CD14-positive monocyte (primary cell): Measurements from ENCODE around the gene SLC25A2. TPM values are rescaled to one million over a fixed set of nuclear protein-coding genes. Genes with fewer than 3 reads are reported as not detected.

Source experiments
- DNase-seq, 3 donors: peaks; one replicate each; pipeline ENCODE4 v3.0.0-alpha.2; 2011 to 2022
- H2AFZ ChIP-seq: 2 replicates; pipeline ENCODE4 v1.6.0; 2012; ENCODE audit warnings: mild to moderate bottlenecking, low read depth, low read length, inconsistent platforms; ENCODE audit not compliant: insufficient read depth, poor library complexity, severe bottlenecking
- H3K27ac ChIP-seq, 2 donors: 1 replicate in 1 of 2; 2 replicates in 1 of 2; pipeline ENCODE4 v1.5.1; 2012 to 2013; ENCODE audit warnings: low read length in 2 of 2, control low read depth in 1 of 2, inconsistent platforms in 1 of 2, low read depth in 1 of 2, mild to moderate bottlenecking in 1 of 2
- H3K27me3 ChIP-seq, 2 donors: one replicate each; pipeline versions ENCODE4 v1.6.0 to v1.6.1; 2011 to 2013; ENCODE audit warnings: low read length in 2 of 2; ENCODE audit not compliant: control insufficient read depth in 2 of 2, insufficient read depth in 2 of 2
- H3K36me3 ChIP-seq, 2 donors: replicated peaks in 1 of 2; 1 replicate in 1 of 2; 2 replicates in 1 of 2; pipeline versions ENCODE4 v1.5.1 to v1.6.1; 2012 to 2013; ENCODE audit warnings: low read length in 2 of 2, control low read depth in 1 of 2, inconsistent platforms in 1 of 2, mild to moderate bottlenecking in 1 of 2; ENCODE audit not compliant: insufficient read depth in 2 of 2, control insufficient read depth in 1 of 2
- H3K4me1 ChIP-seq, 2 donors: 1 replicate in 1 of 2; 2 replicates in 1 of 2; pipeline versions ENCODE4 v1.5.1 to v1.6.1; 2012 to 2013; ENCODE audit warnings: low read length in 2 of 2, control low read depth in 1 of 2, inconsistent platforms in 1 of 2, mild to moderate bottlenecking in 1 of 2, moderate library complexity in 1 of 2; ENCODE audit not compliant: insufficient read depth in 2 of 2, control insufficient read depth in 1 of 2
- H3K4me2 ChIP-seq: replicated peaks from 2 replicates; pipeline ENCODE3; 2012; ENCODE audit warnings: low read length, moderate library complexity, mild to moderate bottlenecking; ENCODE audit not compliant: poor library complexity, severe bottlenecking; ENCODE audit errors: extremely low read depth
- H3K4me3 ChIP-seq, 3 experiments: fragments of 200-600 bp in 1 of 3; sonication (generic) in 1 of 3; replicated peaks in 1 of 3; 1 replicate in 2 of 3; 2 replicates in 1 of 3; pipeline ENCODE4 v1.5.1; 2011 to 2013; ENCODE audit warnings: low read length in 3 of 3, mild to moderate bottlenecking in 3 of 3, control low read depth in 2 of 3, low read depth in 2 of 3, inconsistent platforms in 1 of 3, moderate library complexity in 1 of 3
- H3K79me2 ChIP-seq: 2 replicates; pipeline ENCODE4 v1.6.0; 2012; ENCODE audit warnings: mild to moderate bottlenecking, control low read depth, inconsistent platforms, low read length, moderate library complexity; ENCODE audit not compliant: insufficient read depth
- H3K9ac ChIP-seq: 2 replicates; pipeline ENCODE4 v1.6.0; 2017; ENCODE audit warnings: low read length, mild to moderate bottlenecking; ENCODE audit not compliant: insufficient read depth, poor library complexity, severe bottlenecking
- H3K9me3 ChIP-seq, 2 donors: replicated peaks in 1 of 2; 1 replicate in 1 of 2; 2 replicates in 1 of 2; pipeline versions ENCODE4 v1.5.1 to v1.6.1; 2012 to 2013; ENCODE audit warnings: low read length in 2 of 2, control low read depth in 1 of 2; ENCODE audit not compliant: control insufficient read depth in 1 of 2, insufficient read depth in 1 of 2
- H4K20me1 ChIP-seq: 2 replicates; pipeline ENCODE4 v1.6.0; 2012; ENCODE audit warnings: mild to moderate bottlenecking, low read length, control low read depth, moderate library complexity; ENCODE audit not compliant: insufficient read depth
- H3K27ac Mint-ChIP-seq, 7 donors: one replicate each; pipeline ENCODE4 v1.8.0; 2020; ENCODE audit warnings: mild to moderate bottlenecking in 7 of 7, mixed read lengths in 7 of 7, moderate library complexity in 6 of 7, inconsistent platforms in 2 of 7
- H3K27me3 Mint-ChIP-seq, 3 donors: one replicate each; pipeline ENCODE4 v1.8.0; 2021 to 2022; ENCODE audit warnings: low read depth in 3 of 3, mild to moderate bottlenecking in 3 of 3, mixed read lengths in 3 of 3, moderate library complexity in 3 of 3, inconsistent platforms in 1 of 3
- H3K36me3 Mint-ChIP-seq, 2 donors: one replicate each; pipeline ENCODE4 v1.8.0; 2020; ENCODE audit warnings: mixed read lengths in 2 of 2, inconsistent platforms in 1 of 2, mild to moderate bottlenecking in 1 of 2
- H3K4me1 Mint-ChIP-seq: one replicate; pipeline ENCODE4 v1.8.0; 2020; ENCODE audit warnings: mild to moderate bottlenecking, mixed read lengths
- H3K4me3 Mint-ChIP-seq, 2 donors: one replicate each; pipeline ENCODE4 v1.8.0; 2020; ENCODE audit warnings: mild to moderate bottlenecking in 2 of 2, mixed read lengths in 2 of 2, moderate library complexity in 1 of 2
- H3K9me3 Mint-ChIP-seq, 7 donors: one replicate each; pipeline ENCODE4 v1.8.0; 2020 to 2022; ENCODE audit warnings: mixed read lengths in 7 of 7, mild to moderate bottlenecking in 6 of 7, moderate library complexity in 6 of 7, inconsistent platforms in 2 of 7
- CTCF ChIP-seq: fragments of 200-600 bp; IDR thresholded peaks from one replicate; pipeline ENCODE4 v1.8.0; 2022; ENCODE audit warnings: antibody characterized with exemption, mild to moderate bottlenecking
- WGBS: methylation state at CpG from one replicate; pipeline ENCODE4 v1.1.5; 2013; ENCODE audit warnings: missing lambda C conversion rate; ENCODE audit not compliant: insufficient coverage; 5-methylcytosine and 5-hydroxymethylcytosine counted together
- intact Hi-C, 2 donors: fragments of 100-400 bp; cut with micrococcal nuclease; formaldehyde crosslinking; loops; one replicate each; pipeline versions ENCODE4 v1.15.0 to v1.15.1; 2023
- polyA plus RNA-seq, 3 donors: library from polyadenylated mRNA; depleted of rRNA in 1 of 3; unstranded in 2 of 3; stranded (reverse) in 1 of 3; fragments of 300-500 nt in 2 of 3; fragments of >200 nt in 1 of 3; fragmentation: Illumina TruSeq in 2 of 3; gene quantifications; 1 replicate in 2 of 3; 2 replicates in 1 of 3; pipeline ENCODE4 v1.2.3, GENCODE V29; 2012 to 2021

The SLC25A2 gene
- polyA plus RNA-seq, 3 donors = not detected

GRCh38 chr5:141345327-141345726 is 41.5 kb upstream of the SLC25A2 start:
- Histone ChIP-seq H4K20me1 (no peaks in the 10 kb centered on the region), H3K79me2 (no peaks in the 10 kb centered on the region), H3K4me3 (no peak overlapping the region), H2AFZ (no peak overlapping the region), H3K36me3 (no peaks in the 10 kb centered on the region), H3K4me2 (no peak overlapping the region), H3K9me3 (peaks cover 42 to 67% of the 10 kb centered on the region in 2 donors), H3K9ac (no peak overlapping the region), H3K27me3 (peaks cover 5 to 42% of the 10 kb centered on the region in 2 donors), H3K27ac (no peak overlapping the region), H3K4me1 (no peaks in the 10 kb centered on the region)
- peak overlapping the region in 1 of 2 donors; percentile 23 for H3K4me3 Mint-ChIP-seq
- WGBS = 38% methylated on average over 20 of the region's 20 CpGs
- peaks cover 2% of the 10 kb centered on the region for H3K4me1 Mint-ChIP-seq
- H3K27me3 Mint-ChIP-seq = peaks cover 24 to 58% (median 49%) of the 10 kb centered on the region in 3 donors
- DNase-seq = no peak
- no peak overlapping the region for H3K27ac Mint-ChIP-seq
- no peak for TF ChIP-seq CTCF
- intact Hi-C loops = no loop called here
- H3K9me3 Mint-ChIP-seq = peaks cover 39 to 77% (median 71%) of the 10 kb centered on the region in 7 donors
- peaks cover 5 to 11% of the 10 kb centered on the region in 2 donors for H3K36me3 Mint-ChIP-seq

GRCh38 chr5:141343953-141344463 is 40.2 kb upstream of the SLC25A2 start:
- Histone ChIP-seq H3K36me3 (no peaks in the 10 kb centered on the region), H3K9me3 (peaks cover 47 to 72% of the 10 kb centered on the region in 2 donors), H3K27me3 (peaks cover 4 to 48% of the 10 kb centered on the region in 2 donors), H2AFZ (no peak overlapping the region), H3K4me3 (no peak overlapping the region), H3K4me2 (peak overlapping the region; percentile 22), H4K20me1 (no peaks in the 10 kb centered on the region), H3K4me1 (no peaks in the 10 kb centered on the region), H3K9ac (no peak overlapping the region), H3K79me2 (no peaks in the 10 kb centered on the region), H3K27ac (no peak overlapping the region)
- H3K9me3 Mint-ChIP-seq = peaks cover 44 to 81% (median 74%) of the 10 kb centered on the region in 7 donors
- peaks cover 31 to 64% (median 53%) of the 10 kb centered on the region in 3 donors for H3K27me3 Mint-ChIP-seq
- H3K4me3 Mint-ChIP-seq = peak overlapping the region; percentile 37 to 66
- peaks cover 2% of the 10 kb centered on the region for H3K4me1 Mint-ChIP-seq
- DNase-seq = no peak
- peaks cover 4 to 11% of the 10 kb centered on the region in 2 donors for H3K36me3 Mint-ChIP-seq
- intact Hi-C loops = no loop called here
- peak; percentile 10 for TF ChIP-seq CTCF
- H3K27ac Mint-ChIP-seq = peak overlapping the region in 1 of 7 donors; percentile 28
- 34% methylated on average over 26 of the region's 31 CpGs for WGBS
